B cell (primary cell): ENCODE results near the gene C20orf144. TPM values are rescaled to one million over a fixed set of nuclear protein-coding genes. Genes with fewer than 3 reads are reported as not detected.

Source experiments
- ATAC-seq: fragments of 200-7000 bp; cut with Tn5 transposase; one replicate; pipeline ENCODE4 v1.10.0; 2021; ENCODE audit warnings: low read depth, mild to moderate bottlenecking, moderate number of reproducible peaks, moderate library complexity
- CTCF ChIA-PET: fragments of 350-600 bp; sonication (Branson Sonifier 250); formaldehyde crosslinking; loops from one replicate; lab custom pipeline; 2021; ENCODE audit warnings: antibody characterized with exemption, inconsistent platforms; lab: Charles Lee
- POLR2A ChIA-PET: fragments of 350-600 bp; sonication (Branson Sonifier 250); formaldehyde crosslinking; loops from one replicate; lab custom pipeline; 2021; ENCODE audit warnings: antibody characterized with exemption; lab: Charles Lee
- DNase-seq: peaks from one replicate; pipeline ENCODE4 v3.0.0; 2013
- H2AFZ ChIP-seq: 2 replicates; pipeline ENCODE4 v1.6.1; 2012; ENCODE audit warnings: mild to moderate bottlenecking, low read depth, low read length; ENCODE audit not compliant: insufficient read depth, poor library complexity, severe bottlenecking
- H3K27ac ChIP-seq, 2 donors: 1 replicate in 1 of 2; 2 replicates in 1 of 2; pipeline ENCODE4 v1.5.1; 2012 to 2013; ENCODE audit warnings: low read length in 2 of 2, mild to moderate bottlenecking in 2 of 2, moderate library complexity in 1 of 2
- H3K27me3 ChIP-seq, 4 experiments: fragments of 200-600 bp in 1 of 4; sonication (generic) in 1 of 4; replicated peaks in 1 of 4; 1 replicate in 2 of 4; 2 replicates in 2 of 4; pipeline versions ENCODE4 v1.6.1 to v1.7.0; 2013 to 2016; ENCODE audit warnings: low read length in 3 of 4, mild to moderate bottlenecking in 2 of 4, mixed read lengths in 1 of 4, moderate library complexity in 1 of 4; ENCODE audit not compliant: insufficient read depth in 4 of 4, control insufficient read depth in 3 of 4; ENCODE audit errors: control extremely low read depth in 1 of 4
- H3K36me3 ChIP-seq, 2 experiments: replicated peaks in 1 of 2; 1 replicate in 1 of 2; 2 replicates in 1 of 2; pipeline versions ENCODE4 v1.6.1 to v1.7.1; 2013; ENCODE audit warnings: low read length in 1 of 2; ENCODE audit not compliant: insufficient read depth in 2 of 2, control insufficient read depth in 1 of 2; ENCODE audit errors: control extremely low read depth in 1 of 2, extremely low read depth in 1 of 2
- H3K4me1 ChIP-seq, 2 donors: fragments of 200-600 bp in 1 of 2; sonication (generic) in 1 of 2; 1 replicate in 1 of 2; 2 replicates in 1 of 2; pipeline versions ENCODE4 v1.5.1 to v1.6.1; 2013 to 2017; ENCODE audit warnings: low read length in 2 of 2; ENCODE audit not compliant: control insufficient read depth in 2 of 2, insufficient read depth in 2 of 2
- H3K4me2 ChIP-seq: replicated peaks from 2 replicates; pipeline ENCODE3; 2012; ENCODE audit warnings: mild to moderate bottlenecking, low read depth, low read length; ENCODE audit not compliant: poor library complexity, severe bottlenecking
- H3K4me3 ChIP-seq, 5 experiments: fragments of 200-600 bp in 1 of 5; sonication (generic) in 1 of 5; 1 replicate in 3 of 5; 2 replicates in 2 of 5; pipeline versions ENCODE4 v1.5.1 to v1.7.0; 2011 to 2016; ENCODE audit warnings: low read length in 4 of 5, mild to moderate bottlenecking in 4 of 5, low read depth in 2 of 5, control low read depth in 1 of 5, moderate library complexity in 1 of 5; ENCODE audit not compliant: insufficient read depth in 1 of 5; ENCODE audit errors: control extremely low read depth in 1 of 5, extremely low read depth in 1 of 5
- H3K79me2 ChIP-seq: fragments of 200-600 bp; sonication (generic); one replicate; pipeline ENCODE4 v1.6.0; 2016; ENCODE audit warnings: low read length; ENCODE audit not compliant: control insufficient read depth, insufficient read depth
- H3K9ac ChIP-seq: fragments of 200-600 bp; sonication (generic); 2 replicates; pipeline ENCODE4 v1.6.1; 2017; ENCODE audit warnings: mild to moderate bottlenecking, low read length, moderate library complexity
- H3K9me3 ChIP-seq, 3 donors: one replicate each; pipeline versions ENCODE4 v1.6.1 to v1.7.1; 2013; ENCODE audit warnings: low read length in 2 of 3; ENCODE audit not compliant: control insufficient read depth in 2 of 3, insufficient read depth in 1 of 3; ENCODE audit errors: control extremely low read depth in 1 of 3
- H4K20me1 ChIP-seq: 2 replicates; pipeline ENCODE4 v1.6.0; 2012; ENCODE audit warnings: mild to moderate bottlenecking, low read length; ENCODE audit not compliant: insufficient read depth, control insufficient read depth, poor library complexity, severe bottlenecking
- H3K27ac Mint-ChIP-seq: one replicate; pipeline ENCODE4 v1.8.0; 2021; ENCODE audit warnings: mixed read lengths
- H3K27me3 Mint-ChIP-seq: one replicate; pipeline ENCODE4 v1.8.0; 2021; ENCODE audit warnings: mixed read lengths
- H3K4me1 Mint-ChIP-seq: one replicate; pipeline ENCODE4 v1.8.0; 2021; ENCODE audit warnings: mixed read lengths
- H3K4me3 Mint-ChIP-seq: one replicate; pipeline ENCODE4 v1.8.0; 2021; ENCODE audit warnings: mixed read lengths
- H3K9me3 Mint-ChIP-seq: one replicate; pipeline ENCODE4 v1.8.0; 2022; ENCODE audit warnings: mixed read lengths; ENCODE audit not compliant: insufficient read depth
- EZH2 ChIP-seq: IDR thresholded peaks from 2 replicates; pipeline ENCODE4 v1.6.1; 2012; ENCODE audit warnings: borderline replicate concordance, low read depth, mild to moderate bottlenecking, moderate library complexity, low read length; ENCODE audit not compliant: insufficient read depth, poor library complexity, severe bottlenecking
- WGBS: methylation state at CpG from one replicate; pipeline ENCODE4 v1.1.5; 2013; ENCODE audit warnings: missing lambda C conversion rate; ENCODE audit not compliant: insufficient coverage; 5-methylcytosine and 5-hydroxymethylcytosine counted together
- intact Hi-C: fragments of 100-400 bp; cut with micrococcal nuclease; formaldehyde crosslinking; loops from one replicate; pipeline ENCODE4 v1.10.0; 2022
- polyA plus RNA-seq: library from polyadenylated mRNA; depleted of rRNA; stranded (reverse); fragments of >200 nt; gene quantifications from 2 replicates; pipeline ENCODE4 v1.2.3, GENCODE V29; 2012
- total RNA-seq, 2 donors: library from RNA; stranded (reverse); fragments of 120-200 nt in 1 of 2; gene quantifications; 1 replicate in 1 of 2; 2 replicates in 1 of 2; pipeline versions ENCODE4 v1.2.3 to v1.2.4, GENCODE V29; 2013 to 2022
- TF ChIP-seq, protein P1 (sequence below): fragments of 200-600 bp; IDR thresholded peaks from one replicate; pipeline ENCODE4 v1.8.0; 2022; ENCODE audit warnings: antibody characterized with exemption, mild to moderate bottlenecking

C20orf144 gene
- total and polyA plus RNA-seq, 2 donors (not counting 1 experiment from before 2014, with no cell fraction given): 0.27 to 0.44 TPM

DNA sequence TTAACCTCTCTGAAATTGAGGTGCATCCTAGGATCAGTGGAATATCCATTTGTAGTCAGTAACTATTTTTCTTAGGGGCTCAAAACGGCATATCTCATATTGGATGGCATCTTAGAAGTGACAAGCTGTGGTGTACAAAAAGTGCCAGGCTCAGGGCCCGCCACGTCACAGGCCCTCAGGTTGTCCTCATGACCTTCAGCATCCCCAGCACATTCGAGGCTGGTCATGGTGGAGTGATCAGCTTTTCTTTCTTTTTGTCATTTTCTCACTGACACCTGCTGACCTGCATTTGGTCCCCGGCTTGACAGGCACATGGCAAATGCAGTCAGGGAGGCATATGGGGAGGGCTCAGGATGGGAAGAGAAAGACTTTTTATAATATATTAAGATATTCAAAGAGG is 31.2 kb downstream of the C20orf144 start:
- Histone ChIP-seq H3K27ac (no peak overlapping the region), H2AFZ (no peak overlapping the region), H4K20me1 (no peaks in the 10 kb centered on the region), H3K9me3 (peaks cover 0 to 3% (median 0%) of the 10 kb centered on the region in 3 donors), H3K4me2 (no peak overlapping the region), H3K36me3 (no peaks in the 10 kb centered on the region), H3K27me3 (no peaks in the 10 kb centered on the region), H3K79me2 (no peaks in the 10 kb centered on the region), H3K4me1 (no peaks in the 10 kb centered on the region), H3K4me3 (no peak overlapping the region), H3K9ac (no peak overlapping the region)
- intact Hi-C loops: no loop called here
- 100% methylated on average over 3 of the region's 5 CpGs for WGBS
- no peak for TF ChIP-seq EZH2
- TF ChIP-seq, protein P1, sequence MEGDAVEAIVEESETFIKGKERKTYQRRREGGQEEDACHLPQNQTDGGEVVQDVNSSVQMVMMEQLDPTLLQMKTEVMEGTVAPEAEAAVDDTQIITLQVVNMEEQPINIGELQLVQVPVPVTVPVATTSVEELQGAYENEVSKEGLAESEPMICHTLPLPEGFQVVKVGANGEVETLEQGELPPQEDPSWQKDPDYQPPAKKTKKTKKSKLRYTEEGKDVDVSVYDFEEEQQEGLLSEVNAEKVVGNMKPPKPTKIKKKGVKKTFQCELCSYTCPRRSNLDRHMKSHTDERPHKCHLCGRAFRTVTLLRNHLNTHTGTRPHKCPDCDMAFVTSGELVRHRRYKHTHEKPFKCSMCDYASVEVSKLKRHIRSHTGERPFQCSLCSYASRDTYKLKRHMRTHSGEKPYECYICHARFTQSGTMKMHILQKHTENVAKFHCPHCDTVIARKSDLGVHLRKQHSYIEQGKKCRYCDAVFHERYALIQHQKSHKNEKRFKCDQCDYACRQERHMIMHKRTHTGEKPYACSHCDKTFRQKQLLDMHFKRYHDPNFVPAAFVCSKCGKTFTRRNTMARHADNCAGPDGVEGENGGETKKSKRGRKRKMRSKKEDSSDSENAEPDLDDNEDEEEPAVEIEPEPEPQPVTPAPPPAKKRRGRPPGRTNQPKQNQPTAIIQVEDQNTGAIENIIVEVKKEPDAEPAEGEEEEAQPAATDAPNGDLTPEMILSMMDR: no peak
- no peak for DNase-seq
- ATAC-seq: no peak
- Mint-ChIP-seq H3K4me1 (no peaks in the 10 kb centered on the region), H3K9me3 (no peaks in the 10 kb centered on the region), H3K27me3 (no peaks in the 10 kb centered on the region), H3K27ac (no peak overlapping the region), H3K4me3 (no peak overlapping the region)
- POLR2A ChIA-PET: interaction anchor here (0.6 kb wide), 1 partner anchor 108 kb away, joined by 3 read pairs; no protein-coding TSS in a partner anchor
- CTCF ChIA-PET: no interaction called here

DNA sequence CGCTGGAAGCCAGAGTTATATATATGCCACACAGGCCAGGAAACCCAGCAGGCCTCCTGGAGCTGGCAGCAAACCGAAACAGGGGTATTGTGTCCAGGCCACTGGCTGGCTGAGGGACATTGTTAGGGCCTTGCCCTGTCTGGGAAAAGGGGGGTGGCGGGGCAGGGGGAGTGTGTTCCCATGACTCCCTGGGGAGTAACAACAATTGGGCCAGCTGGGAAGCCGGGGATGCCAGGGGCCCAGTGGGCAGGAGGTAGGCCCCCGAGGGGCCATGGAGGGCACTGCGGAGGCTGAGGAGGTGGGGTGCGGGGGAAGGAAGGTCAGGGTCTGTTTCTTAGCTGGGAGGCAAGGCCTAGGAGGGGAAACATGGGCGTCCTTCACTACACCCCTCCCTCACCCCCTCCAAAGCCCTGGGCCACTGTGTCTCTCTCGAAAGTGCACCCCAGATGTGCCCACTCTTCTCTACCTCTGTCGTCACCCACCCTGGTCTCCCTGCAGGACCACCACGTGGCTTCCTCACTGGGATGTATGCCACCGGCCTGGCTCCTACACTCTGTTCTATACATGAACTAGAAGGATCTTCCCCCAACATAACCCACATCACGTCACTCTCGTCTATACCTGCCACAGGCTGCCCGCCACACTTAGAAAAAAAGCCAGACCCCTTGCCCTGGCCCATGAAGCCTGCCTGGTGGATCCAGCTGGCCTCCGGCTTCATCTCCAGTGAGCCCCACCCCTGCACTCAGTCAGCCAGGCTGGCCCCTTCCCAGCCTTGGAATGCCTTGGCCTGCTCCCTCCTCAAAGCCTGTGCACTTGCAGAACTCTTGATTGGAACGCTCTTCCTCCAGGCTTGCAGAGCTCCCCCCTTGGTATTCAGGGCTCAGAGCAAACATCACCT is 31.9 kb downstream of the C20orf144 start:
- H3K9me3 ChIP-seq: peaks cover 0 to 10% (median 0%) of the 10 kb centered on the region in 3 donors
- no peak for DNase-seq
- H3K4me1 ChIP-seq: no peaks in the 10 kb centered on the region
- no peak overlapping the region for H2AFZ ChIP-seq
- no peaks in the 10 kb centered on the region for H3K27me3 Mint-ChIP-seq
- H3K9me3 Mint-ChIP-seq: no peaks in the 10 kb centered on the region
- ChIA-PET CTCF (no interaction called here), POLR2A (interaction anchor here (0.6 kb wide), 1 partner anchor 107 kb away, joined by 3 read pairs; no protein-coding TSS in a partner anchor)
- intact Hi-C loops: no loop called here
- ATAC-seq: no peak
- no peak overlapping the region for H3K4me2 ChIP-seq
- H3K79me2 ChIP-seq: no peaks in the 10 kb centered on the region
- H3K9ac ChIP-seq: no peak overlapping the region
- H3K4me1 Mint-ChIP-seq: no peaks in the 10 kb centered on the region
- H3K27me3 ChIP-seq: no peaks in the 10 kb centered on the region
- H3K4me3 Mint-ChIP-seq: no peak overlapping the region
- WGBS: 91% methylated on average over 11 of the region's 17 CpGs
- TF ChIP-seq, protein P1: no peak
- no peak for TF ChIP-seq EZH2
- H3K4me3 ChIP-seq: no peak overlapping the region
- H3K27ac Mint-ChIP-seq: no peak overlapping the region
- H3K27ac ChIP-seq: no peak overlapping the region
- no peaks in the 10 kb centered on the region for H3K36me3 ChIP-seq
- H4K20me1 ChIP-seq: no peaks in the 10 kb centered on the region
